ENCODE results near the gene ESYT3. TPM values are rescaled to one million over a fixed set of nuclear protein-coding genes. Genes with fewer than 3 reads are reported as not detected.
"Not testable (repeated sequence)": the region's sequence is repeated elsewhere in the genome, so short reads cannot be mapped to it uniquely, and the experiment has no call there.

ESYT3 gene
- total RNA-seq, 2 experiments from 2014 or later = 0.22 TPM; not detected in 1

DNA sequence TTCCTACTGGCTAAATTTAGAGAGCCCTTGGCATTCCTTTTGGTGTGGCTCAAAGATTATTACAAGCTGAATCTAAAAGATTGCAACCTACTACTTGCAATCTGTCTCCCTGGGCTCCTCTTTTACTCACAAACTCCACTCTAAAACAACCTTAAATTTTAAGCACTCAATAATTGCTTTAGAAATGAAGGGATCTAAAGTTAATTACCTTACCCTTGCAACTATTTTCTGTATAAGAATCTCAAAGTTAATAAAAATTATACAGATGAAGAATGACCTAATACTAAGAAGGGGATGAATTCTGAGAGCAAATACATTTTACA, 60.2 kb downstream of the ESYT3 start:
- H3K27ac Mint-ChIP-seq = no peak overlapping the region
- H3K4me1 ChIP-seq (ENCODE audit: insufficient read depth, low read length) = no peaks in the 10 kb centered on the region
- H3K36me3 Mint-ChIP-seq (ENCODE audit: low read depth) = peaks cover 70% of the 10 kb centered on the region
- no peak overlapping the region for H3K27ac ChIP-seq (ENCODE audit: low read depth in 1 of 2, low read length in 2 of 2)
- DNase-seq = no peak
- H3K9me3 Mint-ChIP-seq = peaks cover 10% of the 10 kb centered on the region
- no peak overlapping the region for H3K4me3 ChIP-seq (ENCODE audit: low read length)
- intact Hi-C loops (cut with DNase I, micrococcal nuclease) = no loop called here
- no peaks in the 10 kb centered on the region for H3K27me3 Mint-ChIP-seq
- no peaks in the 10 kb centered on the region for H3K36me3 ChIP-seq (ENCODE audit: insufficient read depth, low read length)
- no peak overlapping the region for H3K4me3 Mint-ChIP-seq
- no peaks in the 10 kb centered on the region for H3K27me3 ChIP-seq (ENCODE audit: control insufficient read depth in 1 of 2, insufficient read depth in 2 of 2, low read length in 2 of 2)
- ChIA-PET CTCF (no interaction called here), POLR2A (no interaction called here)
- H3K9me3 ChIP-seq (ENCODE audit: control insufficient read depth in 1 of 2, insufficient read depth in 1 of 2, low read length in 2 of 2) = peaks cover 0 to 15% of the 10 kb centered on the region in 2 experiments
- TF ChIP-seq, protein P1, sequence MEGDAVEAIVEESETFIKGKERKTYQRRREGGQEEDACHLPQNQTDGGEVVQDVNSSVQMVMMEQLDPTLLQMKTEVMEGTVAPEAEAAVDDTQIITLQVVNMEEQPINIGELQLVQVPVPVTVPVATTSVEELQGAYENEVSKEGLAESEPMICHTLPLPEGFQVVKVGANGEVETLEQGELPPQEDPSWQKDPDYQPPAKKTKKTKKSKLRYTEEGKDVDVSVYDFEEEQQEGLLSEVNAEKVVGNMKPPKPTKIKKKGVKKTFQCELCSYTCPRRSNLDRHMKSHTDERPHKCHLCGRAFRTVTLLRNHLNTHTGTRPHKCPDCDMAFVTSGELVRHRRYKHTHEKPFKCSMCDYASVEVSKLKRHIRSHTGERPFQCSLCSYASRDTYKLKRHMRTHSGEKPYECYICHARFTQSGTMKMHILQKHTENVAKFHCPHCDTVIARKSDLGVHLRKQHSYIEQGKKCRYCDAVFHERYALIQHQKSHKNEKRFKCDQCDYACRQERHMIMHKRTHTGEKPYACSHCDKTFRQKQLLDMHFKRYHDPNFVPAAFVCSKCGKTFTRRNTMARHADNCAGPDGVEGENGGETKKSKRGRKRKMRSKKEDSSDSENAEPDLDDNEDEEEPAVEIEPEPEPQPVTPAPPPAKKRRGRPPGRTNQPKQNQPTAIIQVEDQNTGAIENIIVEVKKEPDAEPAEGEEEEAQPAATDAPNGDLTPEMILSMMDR (IDR thresholded peaks at IDR 0.05) = no peak
- no peak for ATAC-seq (ENCODE audit: poor library complexity)
- H3K4me1 Mint-ChIP-seq (ENCODE audit: low read depth) = no peaks in the 10 kb centered on the region

DNA sequence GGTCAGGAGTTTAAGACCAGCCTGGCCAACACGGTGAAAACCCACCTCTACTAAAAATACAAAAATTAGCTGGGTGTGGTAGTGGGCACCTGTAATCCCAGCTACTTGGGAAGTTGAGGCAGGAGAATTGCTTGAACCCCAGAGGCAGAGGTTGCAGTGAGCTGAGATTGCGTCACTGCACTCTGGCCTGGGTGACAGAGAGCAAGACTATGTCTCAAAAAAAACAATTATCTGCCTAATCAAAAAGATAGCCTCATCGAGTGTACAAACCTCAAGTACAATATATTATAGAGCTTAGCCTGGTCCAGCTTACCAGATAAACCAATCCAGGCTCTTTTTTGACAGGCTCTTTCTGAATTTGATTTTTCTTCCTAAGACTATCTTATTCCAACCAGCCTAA, 61.2 kb downstream of the ESYT3 start:
- H3K27me3 Mint-ChIP-seq; ATAC-seq (ENCODE audit: poor library complexity); H3K4me3 Mint-ChIP-seq; DNase-seq; H3K27me3 ChIP-seq (ENCODE audit: control insufficient read depth in 1 of 2, insufficient read depth in 2 of 2, low read length in 2 of 2); H3K4me1 ChIP-seq (ENCODE audit: insufficient read depth, low read length); intact Hi-C loops (cut with DNase I, micrococcal nuclease); H3K4me3 ChIP-seq (ENCODE audit: low read length); H3K36me3 ChIP-seq (ENCODE audit: insufficient read depth, low read length); CTCF ChIA-PET; H3K27ac ChIP-seq (ENCODE audit: low read depth in 1 of 2, low read length in 2 of 2); H3K4me1 Mint-ChIP-seq (ENCODE audit: low read depth); H3K27ac Mint-ChIP-seq; H3K9me3 Mint-ChIP-seq: not testable (repeated sequence)
- H3K9me3 ChIP-seq (ENCODE audit: control insufficient read depth in 1 of 2, insufficient read depth in 1 of 2, low read length in 2 of 2) = peaks cover 0 to 15% of the 10 kb centered on the region in 2 experiments
- POLR2A ChIA-PET = interaction anchor here (0.6 kb wide), 1 partner anchor 55 kb away, joined by 3 read pairs; no protein-coding TSS in a partner anchor
- H3K36me3 Mint-ChIP-seq (ENCODE audit: low read depth) = peaks cover 80% of the 10 kb centered on the region

DNA sequence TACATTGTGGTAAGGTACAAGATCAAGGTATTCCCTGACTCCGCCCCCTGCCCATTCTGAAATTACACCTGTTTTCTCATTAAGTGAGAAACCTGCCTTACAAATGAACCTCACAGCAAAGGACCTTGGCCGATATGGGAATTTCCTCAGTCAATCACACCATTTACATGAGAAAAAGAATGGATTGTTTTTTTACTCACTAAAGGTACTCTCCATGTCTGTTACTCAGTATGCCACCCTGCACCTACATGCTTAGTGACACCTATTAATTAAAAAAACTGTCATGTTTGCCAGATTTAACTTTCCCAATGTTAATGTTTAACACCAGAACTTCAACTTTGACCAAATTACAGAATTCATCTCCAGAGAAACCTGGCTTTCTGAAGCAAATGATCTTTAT, 62.0 kb downstream of the ESYT3 start:
- ATAC-seq (ENCODE audit: poor library complexity) (no peak), DNase-seq (no peak)
- TF ChIP-seq, protein P1 (IDR thresholded peaks at IDR 0.05) = no peak
- ChIA-PET POLR2A (no interaction called here), CTCF (no interaction called here)
- no peak overlapping the region for H3K4me3 Mint-ChIP-seq
- no peak overlapping the region for H3K27ac Mint-ChIP-seq
- intact Hi-C loops (cut with DNase I, micrococcal nuclease) = no loop called here
- H3K4me1 Mint-ChIP-seq (ENCODE audit: low read depth) = no peaks in the 10 kb centered on the region
- peaks cover 5% of the 10 kb centered on the region for H3K9me3 Mint-ChIP-seq
- Histone ChIP-seq H3K4me1 (ENCODE audit: insufficient read depth, low read length) (no peaks in the 10 kb centered on the region), H3K9me3 (ENCODE audit: control insufficient read depth in 1 of 2, insufficient read depth in 1 of 2, low read length in 2 of 2) (peaks cover 0 to 15% of the 10 kb centered on the region in 2 experiments), H3K4me3 (ENCODE audit: low read length) (no peak overlapping the region), H3K27me3 (ENCODE audit: control insufficient read depth in 1 of 2, insufficient read depth in 2 of 2, low read length in 2 of 2) (no peaks in the 10 kb centered on the region), H3K36me3 (ENCODE audit: insufficient read depth, low read length) (no peaks in the 10 kb centered on the region), H3K27ac (ENCODE audit: low read depth in 1 of 2, low read length in 2 of 2) (no peak overlapping the region)
- no peaks in the 10 kb centered on the region for H3K27me3 Mint-ChIP-seq
- H3K36me3 Mint-ChIP-seq (ENCODE audit: low read depth) = peaks cover 77% of the 10 kb centered on the region

DNA sequence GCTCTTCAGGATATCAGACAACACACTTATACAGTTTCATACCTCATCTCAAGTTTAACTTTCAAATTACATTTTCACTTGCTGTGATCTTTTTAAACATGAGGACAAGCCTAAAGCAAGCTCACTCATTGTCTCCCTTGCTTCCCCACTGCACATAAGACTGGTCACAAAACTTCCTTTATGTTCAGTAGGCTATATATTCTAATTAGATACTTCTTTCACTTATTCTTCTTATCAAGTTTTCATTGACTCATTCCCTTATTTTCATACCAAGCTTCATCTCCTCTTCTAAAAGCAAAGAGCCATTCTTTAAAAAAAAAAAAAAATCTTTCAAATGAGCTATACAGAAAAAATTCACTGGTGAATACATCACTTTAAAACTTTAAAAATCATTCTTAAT, 62.6 kb downstream of the ESYT3 start:
- CTCF ChIA-PET = no interaction called here
- peaks cover 0 to 11% of the 10 kb centered on the region in 2 experiments for H3K9me3 ChIP-seq (ENCODE audit: control insufficient read depth in 1 of 2, insufficient read depth in 1 of 2, low read length in 2 of 2)
- peaks cover 79% of the 10 kb centered on the region for H3K36me3 Mint-ChIP-seq (ENCODE audit: low read depth)
- H3K36me3 ChIP-seq (ENCODE audit: insufficient read depth, low read length) = no peaks in the 10 kb centered on the region
- DNase-seq (no peak), ATAC-seq (ENCODE audit: poor library complexity) (no peak)
- TF ChIP-seq, protein P1 (IDR thresholded peaks at IDR 0.05) = no peak
- POLR2A ChIA-PET = no interaction called here
- no peaks in the 10 kb centered on the region for H3K4me1 Mint-ChIP-seq (ENCODE audit: low read depth)
- peaks cover 3% of the 10 kb centered on the region for H3K9me3 Mint-ChIP-seq
- H3K27me3 ChIP-seq (ENCODE audit: control insufficient read depth in 1 of 2, insufficient read depth in 2 of 2, low read length in 2 of 2) = no peaks in the 10 kb centered on the region
- intact Hi-C loops (cut with DNase I, micrococcal nuclease) = no loop called here
- no peak overlapping the region for H3K4me3 ChIP-seq (ENCODE audit: low read length)
- no peaks in the 10 kb centered on the region for H3K4me1 ChIP-seq (ENCODE audit: insufficient read depth, low read length)
- H3K27ac ChIP-seq (ENCODE audit: low read depth in 1 of 2, low read length in 2 of 2) = no peak overlapping the region
- no peaks in the 10 kb centered on the region for H3K27me3 Mint-ChIP-seq
- no peak overlapping the region for H3K27ac Mint-ChIP-seq
- H3K4me3 Mint-ChIP-seq = no peak overlapping the region

Measured in CD4-positive, alpha-beta T cell (primary cell).